Hematopoietic multipotent progenitor cell treated with erythropoietin and hydrocortisone succinate and interleukin-3 and kit ligand, for 15 days (in vitro differentiated cells): ENCODE data around the gene INPP5F.
"Not testable (repeated sequence)": the region's sequence is repeated elsewhere in the genome, so short reads cannot be mapped to it uniquely, and the experiment has no call there.

Experiments
- DNase-seq: peaks from one replicate; pipeline ENCODE4 v3.0.0-alpha.2; 2015; ENCODE audit warnings: low spot score

The INPP5F gene

DNA sequence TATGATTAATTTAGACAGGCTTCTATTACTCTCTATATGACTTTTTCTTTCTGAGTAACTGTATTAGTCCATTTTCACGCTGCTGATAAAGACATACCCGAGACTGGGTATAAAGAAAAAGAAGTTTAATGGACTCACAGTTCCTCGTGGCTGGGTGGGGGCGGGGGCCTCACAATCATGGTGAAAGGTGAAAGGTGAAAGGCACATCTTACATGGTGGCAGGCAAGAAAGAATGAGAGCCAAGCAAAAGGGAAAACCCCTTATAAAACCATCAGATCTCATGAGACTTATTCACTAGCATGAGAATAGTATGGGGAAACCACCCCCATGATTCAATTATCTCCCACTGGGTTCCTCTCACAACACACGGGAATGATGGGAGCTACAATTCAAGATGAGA, 18.5 kb upstream of the INPP5F start:
- not testable (repeated sequence) for DNase-seq

DNA sequence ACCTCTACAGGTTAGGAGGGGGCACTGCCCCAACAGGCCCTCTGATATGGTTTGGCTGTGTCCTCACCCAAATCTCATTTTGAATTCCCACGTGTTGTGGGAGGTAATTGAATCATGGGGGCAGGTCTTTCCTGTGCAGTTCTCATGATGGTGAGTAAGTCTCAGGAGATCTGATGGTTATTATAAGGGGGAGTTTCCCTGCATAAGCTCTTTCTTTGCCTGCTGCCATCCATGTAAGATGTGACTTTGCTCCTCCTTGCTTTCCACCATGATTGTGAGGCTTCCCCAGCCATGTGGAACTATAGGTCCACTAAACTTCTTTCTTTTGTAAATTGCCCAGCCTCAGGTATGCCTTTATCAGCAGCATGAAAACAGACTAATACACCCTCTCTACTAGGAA, 14.9 kb upstream of the INPP5F start:
- DNase-seq, result not testable (repeated sequence)

DNA sequence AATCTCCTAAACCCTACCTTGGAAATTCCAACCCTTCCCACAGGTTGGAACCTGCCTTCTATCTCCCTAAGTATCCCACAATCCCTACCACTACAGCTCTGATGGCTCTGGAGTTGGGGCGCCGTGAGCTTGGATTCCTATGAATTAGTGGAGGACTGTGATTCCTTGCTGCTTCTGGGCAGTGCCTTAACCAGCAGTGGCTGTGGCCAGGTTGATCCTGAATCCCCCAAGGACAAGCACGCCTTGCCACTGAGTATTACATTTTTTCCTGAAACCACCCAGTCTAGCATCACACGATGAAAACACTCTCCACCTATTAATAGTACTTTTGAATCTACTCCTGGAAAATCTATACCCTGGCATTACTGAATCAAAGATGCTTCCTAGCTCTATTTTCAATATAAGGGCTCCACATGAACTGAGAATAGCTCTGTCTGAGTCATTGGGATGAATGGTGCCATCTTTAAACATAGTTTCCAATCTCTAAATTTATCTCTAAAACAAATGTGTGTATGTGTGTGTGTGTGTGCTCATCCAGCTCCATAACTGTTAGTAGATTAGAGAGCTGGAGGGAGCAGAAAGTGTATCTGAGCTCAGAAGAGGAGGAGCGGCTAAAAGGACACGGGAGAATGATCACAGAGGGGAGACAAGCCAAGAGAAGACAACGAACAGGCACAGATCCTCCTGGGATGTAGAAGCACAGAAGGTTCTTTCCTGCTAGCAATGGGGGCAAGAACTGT, 11.9 kb upstream of the INPP5F start:
- DNase-seq, result no peak

DNA sequence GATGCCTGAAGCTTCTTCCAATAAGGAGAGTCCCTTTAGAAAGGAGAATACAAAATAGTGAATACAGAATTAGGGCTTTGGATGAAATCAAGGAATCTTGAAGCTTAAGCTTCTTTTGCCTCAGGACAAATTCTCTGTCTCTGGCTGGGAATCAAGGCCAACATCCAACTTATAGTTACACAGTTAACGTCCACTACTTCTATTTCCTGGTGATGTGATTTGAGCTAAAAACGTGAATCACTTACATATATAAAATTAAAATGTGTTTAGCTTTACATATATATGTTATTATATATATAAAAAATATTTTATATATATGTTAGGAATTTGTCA, 11.4 kb upstream of the INPP5F start:
- no peak for DNase-seq

DNA sequence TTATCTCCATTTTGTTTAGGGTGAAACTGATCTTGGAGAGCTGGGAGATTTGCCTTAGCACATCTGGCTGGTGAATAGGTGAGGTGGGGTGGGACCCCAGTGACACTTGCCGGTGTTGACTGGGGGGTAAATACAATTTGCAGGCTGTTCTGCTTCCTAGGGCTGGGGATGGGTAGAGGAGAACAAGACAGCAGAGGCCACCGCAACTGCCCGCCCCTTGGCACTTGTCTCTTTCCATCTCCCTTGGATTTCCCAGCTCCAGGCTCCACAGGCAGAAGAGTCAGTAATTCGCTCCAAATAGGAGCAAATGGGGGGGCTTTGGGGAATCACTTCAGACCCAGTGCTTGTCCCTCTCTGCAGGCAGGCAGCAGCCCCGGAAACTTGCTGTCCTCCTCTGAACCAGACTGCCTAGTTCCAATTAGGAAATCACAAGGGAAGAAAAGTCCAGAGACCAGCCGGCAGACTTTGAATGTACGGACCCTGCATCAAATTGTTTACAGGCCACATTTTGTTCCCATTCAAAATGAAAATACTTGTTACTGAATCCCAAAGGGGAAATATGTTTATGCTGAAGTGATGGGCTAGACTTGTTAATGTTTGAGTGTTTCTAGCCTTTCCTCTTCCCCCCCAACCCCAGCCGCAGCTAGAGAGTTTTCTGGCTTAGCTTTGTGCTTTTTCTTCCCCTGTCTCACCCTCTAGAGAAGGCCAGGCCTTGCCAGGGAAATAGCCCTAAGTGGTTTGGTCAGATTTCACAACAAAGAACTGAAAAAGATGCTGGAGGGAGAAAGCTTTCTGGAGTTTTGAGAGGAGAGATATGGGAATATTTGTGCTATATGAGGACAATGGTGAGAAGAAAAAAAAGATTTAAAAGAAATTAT, 10.0 kb upstream of the INPP5F start:
- DNase-seq, result no peak

DNA sequence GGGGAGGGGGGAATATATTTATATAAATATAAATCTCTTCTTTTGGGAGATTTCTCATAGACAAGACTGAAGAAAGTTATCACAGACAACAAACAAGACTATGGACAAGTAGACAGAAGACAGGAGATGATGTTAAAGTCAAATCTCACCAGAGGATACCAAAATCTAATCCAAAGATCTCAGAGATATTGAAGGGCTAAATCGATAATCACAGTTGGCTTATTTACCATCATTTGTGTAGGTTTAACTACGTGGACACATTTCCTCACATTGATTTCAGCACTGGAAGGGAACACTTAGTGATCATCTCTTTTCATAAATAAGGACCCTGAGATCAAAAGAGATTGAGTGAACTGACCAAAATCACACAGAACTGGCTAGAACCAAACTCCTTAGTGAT, 2.7 kb upstream of the INPP5F start:
- DNase-seq, result no peak

DNA sequence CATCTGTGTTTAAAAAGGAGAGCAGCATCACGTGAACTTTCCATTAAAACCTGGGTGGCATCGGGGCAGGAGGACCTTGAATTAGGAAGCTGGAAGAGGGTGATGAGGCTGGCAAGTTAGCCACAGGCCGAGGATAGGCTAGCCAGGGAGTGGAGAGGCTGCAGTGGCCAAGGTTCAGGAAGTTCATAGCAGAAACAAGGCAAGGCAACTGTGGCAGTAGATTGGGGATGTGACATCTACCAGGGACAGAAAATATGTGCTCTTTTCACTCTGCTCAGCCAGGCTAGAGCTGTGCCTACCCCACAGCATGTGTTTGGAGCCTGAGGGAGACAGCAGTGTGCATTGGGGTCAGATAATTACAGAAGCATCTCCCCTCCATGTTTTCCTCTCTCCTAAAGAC, 2.2 kb upstream of the INPP5F start:
- no peak for DNase-seq

DNA sequence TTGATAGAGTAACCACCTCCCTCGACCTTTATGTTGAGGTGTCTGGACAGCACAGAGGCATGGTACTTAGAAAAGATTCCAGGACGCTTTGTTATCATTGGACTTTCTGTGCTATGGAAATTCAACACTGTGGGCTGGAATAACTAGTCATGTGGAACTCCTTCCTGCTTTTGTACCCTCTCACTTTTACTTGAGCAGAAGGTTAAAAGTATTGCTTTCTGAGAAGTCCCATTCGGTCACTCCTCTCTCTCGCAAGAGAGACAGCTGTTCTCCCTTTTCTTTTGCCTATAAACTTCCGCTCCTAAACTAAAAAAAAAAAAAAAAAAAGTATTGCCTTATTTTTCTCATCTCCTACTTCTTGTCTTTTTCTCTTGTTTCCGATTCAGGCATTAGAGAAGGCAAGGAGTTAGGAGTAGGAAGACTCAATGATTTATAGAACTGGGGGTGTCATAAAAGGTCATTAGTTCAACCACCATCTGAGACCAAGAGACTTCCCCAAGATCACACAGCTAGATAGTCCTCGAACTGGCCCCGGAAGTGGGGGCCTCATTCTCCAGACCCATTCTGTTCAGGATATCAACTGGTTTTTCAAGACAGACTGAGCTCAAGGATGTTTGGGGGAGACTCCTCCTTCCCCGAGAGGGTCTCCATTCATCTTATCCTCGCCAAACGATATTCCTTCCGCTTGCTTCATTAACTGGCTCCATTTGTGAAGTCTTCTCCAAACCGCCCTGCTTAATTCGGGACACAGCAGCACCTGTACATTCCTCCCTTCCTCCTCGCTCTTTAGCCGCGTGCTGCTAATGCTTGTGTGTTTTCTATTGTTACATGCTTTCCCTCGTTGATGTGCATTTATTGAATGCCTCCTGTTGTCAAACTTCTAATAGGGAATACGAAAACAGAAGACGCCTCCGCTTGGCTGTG, 995 bp upstream of the INPP5F start:
- DNase-seq, result no peak

DNA sequence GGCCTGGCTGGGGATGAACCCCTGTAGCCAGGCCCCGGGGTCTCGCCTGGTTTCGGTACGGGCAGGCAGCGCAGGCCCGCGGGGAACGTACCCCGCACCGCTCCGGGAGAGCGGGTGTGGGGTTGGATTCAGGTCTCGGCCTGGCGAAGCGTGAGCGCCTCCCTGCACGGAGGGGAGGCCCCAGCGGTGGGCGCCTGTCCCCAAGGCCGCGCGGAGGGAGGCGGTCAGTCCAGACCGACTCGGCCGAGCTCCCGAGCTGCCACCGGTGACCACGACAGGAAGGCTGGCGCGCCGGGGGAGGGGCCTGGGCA, 378 bp upstream of the INPP5F start:
- DNase-seq, result no peak

DNA sequence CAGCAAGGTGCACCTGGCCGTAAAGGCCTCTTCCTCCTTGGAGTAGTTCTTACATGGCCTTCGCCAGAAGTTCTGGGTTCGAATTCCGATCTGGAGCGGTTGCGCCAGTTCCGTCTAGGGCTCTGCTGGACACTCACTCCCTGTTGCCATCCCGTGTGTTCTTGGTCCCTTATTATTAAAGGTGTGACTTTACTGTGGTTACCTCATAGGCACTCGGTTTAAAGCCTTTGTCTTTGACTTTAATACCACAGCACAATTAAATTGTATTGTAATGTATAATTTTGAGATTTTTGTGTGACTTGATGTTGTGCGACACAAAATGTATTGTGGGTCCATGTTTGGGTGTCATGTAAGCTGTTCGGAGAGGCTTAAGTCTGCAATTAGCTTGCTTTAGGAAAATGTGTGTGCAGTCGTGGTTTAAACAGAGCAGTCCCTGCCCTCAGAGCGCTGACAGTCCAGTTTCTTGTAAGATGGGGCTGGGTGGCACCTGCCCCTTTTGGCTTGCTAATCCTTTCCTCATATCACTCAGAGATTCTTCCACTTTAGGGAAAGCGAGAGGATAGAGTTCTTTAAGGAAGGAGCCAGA, 919 bp downstream of the INPP5F start:
- DNase-seq, result no peak

DNA sequence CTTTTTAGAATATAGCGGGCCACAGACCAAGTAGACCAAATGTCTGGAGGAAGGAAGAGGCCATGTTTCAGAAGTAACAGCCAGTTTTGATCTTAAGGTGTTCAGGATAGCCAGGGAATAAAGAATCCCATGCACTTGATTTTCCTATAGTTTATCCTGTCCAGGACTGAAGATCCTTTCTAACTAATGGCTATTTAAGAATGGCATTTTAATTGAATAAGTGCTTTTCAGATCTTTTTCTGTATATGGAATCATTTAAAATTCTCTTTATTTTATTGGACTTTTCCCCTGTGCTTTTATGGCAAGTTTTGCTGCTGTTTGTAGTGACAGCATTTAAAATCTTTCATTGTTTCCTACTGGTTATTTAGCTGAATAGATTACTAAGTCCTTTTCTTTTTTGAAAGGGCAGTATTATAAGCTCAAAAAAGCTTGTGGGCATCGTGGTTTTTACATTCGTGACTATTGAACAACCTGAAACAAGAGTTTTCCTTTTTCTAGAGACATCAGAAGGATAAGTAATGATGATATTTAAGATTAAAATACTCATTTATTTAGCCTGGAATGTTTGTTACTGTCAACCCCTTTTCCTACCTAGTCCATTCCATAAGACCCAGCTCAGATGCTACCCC, 2.4 kb downstream of the INPP5F start:
- DNase-seq, result no peak

DNA sequence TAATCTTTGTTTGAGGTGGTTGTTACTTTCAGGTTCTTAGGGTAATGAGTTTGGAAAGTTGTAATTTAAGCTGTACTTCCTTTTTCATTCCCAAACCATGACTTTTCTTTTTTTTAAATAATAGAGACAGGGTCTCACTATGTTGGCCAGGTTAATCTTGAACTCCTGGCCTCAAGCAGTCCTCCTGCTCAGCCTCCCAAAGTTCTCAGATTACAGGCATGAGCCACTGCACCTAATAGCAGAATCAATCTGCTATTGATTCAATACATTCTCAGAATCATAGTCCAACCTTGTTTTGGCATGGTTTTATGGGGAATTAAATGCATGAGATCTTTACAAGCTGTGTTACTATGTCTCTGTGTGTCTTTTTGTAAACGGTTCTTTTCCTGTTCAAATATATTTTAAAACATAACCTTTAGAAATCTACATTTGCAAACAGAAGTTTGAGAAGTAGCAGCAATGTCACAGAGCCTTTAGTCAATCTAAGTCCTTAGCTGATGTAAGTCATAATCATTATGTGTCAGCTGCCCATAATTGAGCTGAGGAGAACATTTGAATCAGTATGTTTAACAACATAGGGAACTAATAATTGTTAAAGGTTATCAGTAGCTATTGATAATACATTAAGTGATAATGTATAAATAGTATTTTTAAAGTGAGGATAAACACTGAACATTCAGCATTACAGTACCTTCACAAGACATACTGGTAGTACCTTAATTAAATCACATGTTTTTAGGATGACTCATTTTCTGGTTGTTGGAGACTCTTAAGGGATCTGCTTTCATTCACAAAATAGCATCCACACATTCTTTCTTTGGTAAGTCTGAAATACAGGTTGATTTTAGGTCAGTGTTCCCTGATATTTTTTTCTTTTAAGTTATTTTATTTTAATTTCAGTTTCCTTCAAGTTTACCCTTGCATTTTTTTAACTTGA, 8.8 kb downstream of the INPP5F start:
- no peak for DNase-seq

DNA sequence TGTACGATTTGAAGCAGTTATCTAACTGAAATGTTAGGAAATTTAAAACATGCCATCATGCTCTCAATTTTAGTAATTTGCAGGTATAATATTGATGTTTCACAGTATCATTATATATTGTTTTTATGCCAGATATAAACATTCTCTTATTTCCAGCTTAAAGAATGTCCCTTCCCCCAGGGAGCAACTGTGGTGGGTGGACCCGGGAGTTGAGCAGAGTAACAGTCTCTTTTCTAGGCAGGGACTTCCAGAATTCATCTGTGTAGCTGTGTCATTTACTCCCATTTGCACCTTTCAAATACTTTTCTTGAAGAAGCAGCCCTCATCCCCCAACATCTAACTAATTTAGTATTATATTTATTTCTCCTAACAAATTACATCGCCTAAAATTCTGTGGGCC, 9.6 kb downstream of the INPP5F start:
- DNase-seq, result no peak

DNA sequence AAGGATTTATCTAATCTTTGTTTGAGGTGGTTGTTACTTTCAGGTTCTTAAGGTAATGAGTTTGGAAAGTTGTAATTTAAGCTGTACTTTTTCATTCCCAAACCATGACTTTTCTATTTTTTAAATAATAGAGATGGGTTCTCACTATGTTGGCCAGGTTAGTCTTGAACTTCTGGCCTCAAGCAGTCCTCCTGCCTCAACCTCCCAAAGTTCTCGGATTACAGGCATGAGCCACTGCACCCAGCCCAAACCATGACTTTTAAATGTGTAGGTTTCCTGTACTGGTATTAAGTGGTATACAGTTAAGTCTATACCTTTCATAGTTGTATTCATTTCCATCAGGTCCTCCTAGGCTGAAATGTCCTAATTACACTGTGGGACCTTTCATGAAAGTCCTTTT, 10.4 kb downstream of the INPP5F start:
- no peak for DNase-seq

DNA sequence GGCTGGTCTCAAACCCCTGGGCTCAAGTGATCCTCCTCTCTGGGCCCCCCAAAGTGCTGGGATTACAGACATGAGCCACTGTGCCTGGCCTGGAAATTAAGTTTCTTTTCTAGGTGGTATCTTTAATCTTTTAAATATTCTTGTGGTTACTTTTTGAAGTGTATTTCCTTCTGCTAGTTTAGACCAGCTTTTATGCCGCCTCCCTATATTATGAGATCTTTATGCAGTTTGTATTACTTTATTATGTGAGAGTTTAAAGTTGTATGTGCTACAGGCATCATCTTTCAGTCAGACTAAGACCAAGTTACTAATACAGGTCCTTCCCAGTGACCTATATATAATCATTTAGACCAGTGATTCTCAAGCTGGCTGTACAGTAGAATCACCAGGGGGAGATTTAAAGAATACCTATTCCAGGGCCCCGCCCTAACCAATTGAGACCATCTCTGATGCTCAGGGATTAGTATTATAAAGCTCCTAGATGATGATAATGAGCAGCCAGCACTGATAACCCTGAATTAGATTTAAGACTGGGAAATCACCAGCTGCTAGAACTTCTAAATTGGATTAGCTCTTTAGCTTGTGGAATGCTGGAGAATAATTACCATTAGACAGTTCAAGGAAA, 11.3 kb downstream of the INPP5F start:
- DNase-seq, result no peak

DNA sequence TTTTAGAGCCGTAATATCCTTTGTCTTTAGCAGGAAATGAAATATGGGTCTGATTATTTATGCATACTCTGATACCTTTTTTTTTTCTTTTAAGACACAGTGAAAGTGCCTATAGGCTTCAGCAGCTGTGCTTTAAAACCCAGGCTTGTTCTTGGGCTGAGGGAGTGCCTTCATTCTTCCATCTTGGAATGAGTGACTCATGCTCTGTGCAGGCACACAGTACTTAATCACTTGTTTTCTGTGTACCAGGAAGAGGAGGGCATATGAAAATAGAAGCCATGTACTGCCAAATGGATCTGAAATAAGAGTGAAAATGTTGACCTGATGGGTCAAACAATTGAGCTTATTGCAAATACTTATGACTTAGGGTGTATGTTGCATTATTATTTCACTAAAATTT, 12.0 kb downstream of the INPP5F start:
- DNase-seq, result no peak

DNA sequence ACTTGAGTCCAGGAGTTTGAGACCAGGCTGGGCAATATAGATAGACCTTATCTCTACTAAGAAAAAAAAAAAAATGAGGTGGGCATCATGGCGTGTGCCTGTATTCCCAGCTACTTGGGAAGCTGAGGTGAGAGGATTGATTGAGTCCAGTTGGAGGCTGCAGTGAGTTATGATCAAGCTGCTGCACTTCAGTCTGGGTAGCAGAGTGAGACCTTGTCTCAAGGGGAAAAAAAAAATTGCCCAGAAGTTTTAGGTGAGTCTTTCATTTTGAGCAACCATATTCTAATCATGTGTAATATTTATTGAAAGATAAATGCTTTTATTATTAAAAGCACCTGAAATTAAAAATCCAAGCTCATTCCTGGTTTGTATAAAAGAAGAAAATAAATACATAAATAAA, 13.1 kb downstream of the INPP5F start:
- no peak for DNase-seq

DNA sequence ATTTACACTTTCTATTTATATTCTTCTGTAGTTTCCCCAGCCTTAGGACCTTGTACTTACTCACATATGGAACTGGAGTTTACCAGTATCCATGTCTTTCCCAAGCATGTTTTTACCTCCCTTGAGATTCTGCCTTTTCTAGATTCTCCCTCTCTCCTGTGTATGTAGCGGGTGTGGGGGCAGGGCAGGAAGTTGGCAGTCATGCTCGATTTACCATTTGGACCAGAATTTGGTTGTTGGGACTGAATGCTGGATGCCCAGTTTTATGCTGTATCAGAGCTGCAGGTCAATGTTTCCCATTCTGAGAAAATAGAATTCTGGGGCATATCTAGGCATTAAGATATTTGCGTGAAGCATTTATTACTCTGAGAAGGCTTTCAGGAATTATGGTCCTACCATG, 14.2 kb downstream of the INPP5F start:
- no peak for DNase-seq

DNA sequence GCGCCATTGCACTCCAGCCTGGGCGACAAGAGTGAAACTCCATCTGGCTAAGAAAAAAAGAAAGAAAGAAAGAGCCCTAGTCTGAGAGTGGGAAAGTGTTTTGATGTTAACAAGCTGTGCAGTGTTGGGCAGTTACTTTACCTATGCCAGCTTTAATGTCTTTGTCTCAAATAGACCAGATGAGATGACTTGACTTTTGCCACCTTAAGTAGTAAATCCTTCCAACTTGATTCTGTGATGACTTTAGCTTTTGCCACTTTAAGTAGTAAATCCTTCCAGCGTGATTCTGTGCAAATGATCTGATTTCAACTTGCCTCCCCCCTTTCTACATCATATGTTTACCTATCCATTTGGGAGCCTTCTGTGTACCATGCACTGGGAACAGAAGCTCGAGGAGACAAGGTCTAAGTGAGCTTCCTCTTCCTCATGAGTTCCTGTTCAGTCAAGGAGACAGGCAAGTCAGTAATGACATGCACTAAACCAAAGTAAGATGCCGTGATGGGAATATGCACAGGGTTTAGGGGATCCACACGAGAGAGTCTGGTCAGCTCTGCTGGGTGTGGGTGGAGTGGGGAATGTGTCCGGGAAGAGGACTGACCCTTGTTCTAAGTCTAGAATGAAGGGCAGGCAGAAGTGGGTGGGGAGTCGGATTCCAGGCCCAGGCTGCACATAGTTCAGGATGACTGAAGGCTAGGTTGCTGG, 17.2 kb downstream of the INPP5F start:
- no peak for DNase-seq

DNA sequence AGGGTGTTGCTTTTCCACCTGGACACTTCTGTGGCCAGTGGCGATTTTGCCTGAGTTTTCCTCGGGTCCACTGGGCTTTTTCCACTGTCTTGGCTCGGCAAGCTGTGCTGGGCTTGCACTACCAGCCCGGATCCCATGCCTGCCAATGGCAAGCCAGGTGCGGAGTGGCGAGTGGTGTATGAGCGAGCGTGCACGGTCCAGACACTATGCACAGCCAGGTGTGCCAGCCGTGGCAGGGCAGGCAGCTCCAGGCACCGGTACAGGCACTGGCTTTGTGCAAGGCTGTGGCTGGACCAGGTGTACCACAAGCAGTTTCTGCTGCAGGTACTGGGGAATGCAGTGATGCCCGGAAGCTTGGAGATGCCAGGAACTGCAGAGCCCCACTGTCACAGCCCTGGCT, 22.1 kb downstream of the INPP5F start:
- DNase-seq, result no peak
